Left ventricle myocardium inferior (tissue), 1 donor: ENCODE measurements around the gene RNPS1. TPM values are rescaled to one million over a fixed set of nuclear protein-coding genes. Genes with fewer than 3 reads are reported as not detected.
A peak's percentile ranks its signal among the peaks of the same experiment; 100 is the strongest.

Experiments used
- DNase-seq: peaks from one replicate; pipeline ENCODE4 v3.0.0-alpha.2; 2020
- H3K27ac ChIP-seq: fragments of 200-600 bp; replicated peaks from 2 replicates; pipeline ENCODE4 v1.8.0; 2021
- H3K27me3 ChIP-seq: fragments of 200-600 bp; 2 replicates; pipeline ENCODE4 v1.8.0; 2021; ENCODE audit warnings: low read depth
- H3K36me3 ChIP-seq: fragments of 200-600 bp; 2 replicates; pipeline ENCODE4 v1.8.0; 2021
- H3K4me1 ChIP-seq: fragments of 200-600 bp; 2 replicates; pipeline ENCODE4 v1.8.0; 2021
- H3K4me3 ChIP-seq: fragments of 200-600 bp; 2 replicates; pipeline ENCODE4 v1.8.0; 2021; ENCODE audit warnings: mild to moderate bottlenecking, moderate library complexity
- H3K9me3 ChIP-seq: fragments of 200-600 bp; replicated peaks from 2 replicates; pipeline ENCODE4 v1.8.0; 2021
- CTCF ChIP-seq: fragments of 200-600 bp; IDR thresholded peaks from 2 replicates; pipeline ENCODE4 v1.8.0; 2021; ENCODE audit warnings: antibody characterized with exemption, mild to moderate bottlenecking, borderline replicate concordance
- intact Hi-C: fragments of 100-400 bp; cut with micrococcal nuclease; formaldehyde crosslinking; loops from one replicate; pipeline ENCODE4 v1.11.0; 2022
- long read RNA-seq: library from polyadenylated mRNA; unstranded; transcript quantifications from one replicate; pipeline ENCODE4 v2.0.0, GENCODE V29; 2021
- total RNA-seq: library from RNA; stranded (reverse); fragmentation: NEBNext Ultra II Directional; extraction: Animal tissue kit (Norgen Biotek cat#: 25700); gene quantifications from one replicate; pipeline ENCODE4 v1.2.1, GENCODE V29; 2021
- donor health status: DM: no; HTN: yes; CAD: no; lungs with severe emphysema.

RNPS1 gene
- 106 TPM for total RNA-seq
- long read RNA-seq, transcript RNPS1-220 (7 exons, 2,037 nt), result minor isoform, 33 of 196 reads
- long read RNA-seq, transcript RNPS1-202 (8 exons, 2,241 nt), result major isoform, 83 of 196 reads
- long read RNA-seq, transcript RNPS1-203 (8 exons, 2,069 nt), result minor isoform, 10 of 196 reads
- long read RNA-seq, transcript RNPS1-216 (8 exons, 2,298 nt), result minor isoform, 10 of 196 reads
- long read RNA-seq, partial matches to known transcripts, result 7 of 196 reads
- long read RNA-seq, other reads (novel, unspliced or antisense), result 38 of 196 reads

GRCh38 chr16:2267913-2268666 lies at the start of gene RNPS1:
RNPS1 (minus strand) TSS chr16:2268126; CDS start chr16:2264643, 3,483 bp downstream.
- intact Hi-C loops, result no loop called here
- TF ChIP-seq CTCF, result no peak
- DNase-seq, result peak; percentile 98
- peaks cover 13% of the 10 kb centered on the region for H3K36me3 ChIP-seq
- no peaks in the 10 kb centered on the region for H3K27me3 ChIP-seq
- H3K9me3 ChIP-seq, result no peaks in the 10 kb centered on the region
- H3K27ac ChIP-seq, result peak within 1 kb of the TSS; percentile 97
- peak within 1 kb of the TSS; percentile 99 for H3K4me3 ChIP-seq
- H3K4me1 ChIP-seq, result peaks cover 49% of the 10 kb centered on the region

- Histone ChIP-seq H3K4me3 (no peak overlapping the region), H3K9me3 (no peaks in the 10 kb centered on the region), H3K27me3 (no peaks in the 10 kb centered on the region), H3K27ac (no peak overlapping the region), H3K4me1 (no peaks in the 10 kb centered on the region), H3K36me3 (peaks cover 35% of the 10 kb centered on the region)
- intact Hi-C loops, result no loop called here
- TF ChIP-seq CTCF, result no peak
- DNase-seq, result no peak
These were observed 49.5 kb upstream of the RNPS1 start for GRCh38 chr16:2317231-2318020.

- H3K36me3 ChIP-seq, result peaks cover 20% of the 10 kb centered on the region
- no peaks in the 10 kb centered on the region for H3K9me3 ChIP-seq
- no peak overlapping the region for H3K4me3 ChIP-seq
- H3K27ac ChIP-seq, result no peak overlapping the region
- intact Hi-C loops, result no loop called here
- H3K27me3 ChIP-seq, result no peaks in the 10 kb centered on the region
- no peak for DNase-seq
- no peak for TF ChIP-seq CTCF
- H3K4me1 ChIP-seq, result no peaks in the 10 kb centered on the region
These were observed 40.4 kb upstream of the RNPS1 start for GRCh38 chr16:2308089-2308962.

GRCh38 chr16:2299915-2300192 lies 31.9 kb upstream of the RNPS1 start:
- intact Hi-C loops, result no loop called here
- Histone ChIP-seq H3K9me3 (no peaks in the 10 kb centered on the region), H3K4me3 (no peak overlapping the region), H3K27ac (no peak overlapping the region), H3K36me3 (peaks cover 36% of the 10 kb centered on the region), H3K27me3 (no peaks in the 10 kb centered on the region), H3K4me1 (peaks cover 3% of the 10 kb centered on the region)
- DNase-seq, result no peak
- no peak for TF ChIP-seq CTCF
